ENCODE measurements around the gene CMTR1.

- TF ChIP-seq TAF1 (IDR thresholded peaks at IDR 0.05; ENCODE audit: borderline replicate concordance, insufficient read depth, low read length): 0 out of 2 replicates have a peak, but pooled peaks have one; percentile 37
- TF ChIP-seq, protein P1, sequence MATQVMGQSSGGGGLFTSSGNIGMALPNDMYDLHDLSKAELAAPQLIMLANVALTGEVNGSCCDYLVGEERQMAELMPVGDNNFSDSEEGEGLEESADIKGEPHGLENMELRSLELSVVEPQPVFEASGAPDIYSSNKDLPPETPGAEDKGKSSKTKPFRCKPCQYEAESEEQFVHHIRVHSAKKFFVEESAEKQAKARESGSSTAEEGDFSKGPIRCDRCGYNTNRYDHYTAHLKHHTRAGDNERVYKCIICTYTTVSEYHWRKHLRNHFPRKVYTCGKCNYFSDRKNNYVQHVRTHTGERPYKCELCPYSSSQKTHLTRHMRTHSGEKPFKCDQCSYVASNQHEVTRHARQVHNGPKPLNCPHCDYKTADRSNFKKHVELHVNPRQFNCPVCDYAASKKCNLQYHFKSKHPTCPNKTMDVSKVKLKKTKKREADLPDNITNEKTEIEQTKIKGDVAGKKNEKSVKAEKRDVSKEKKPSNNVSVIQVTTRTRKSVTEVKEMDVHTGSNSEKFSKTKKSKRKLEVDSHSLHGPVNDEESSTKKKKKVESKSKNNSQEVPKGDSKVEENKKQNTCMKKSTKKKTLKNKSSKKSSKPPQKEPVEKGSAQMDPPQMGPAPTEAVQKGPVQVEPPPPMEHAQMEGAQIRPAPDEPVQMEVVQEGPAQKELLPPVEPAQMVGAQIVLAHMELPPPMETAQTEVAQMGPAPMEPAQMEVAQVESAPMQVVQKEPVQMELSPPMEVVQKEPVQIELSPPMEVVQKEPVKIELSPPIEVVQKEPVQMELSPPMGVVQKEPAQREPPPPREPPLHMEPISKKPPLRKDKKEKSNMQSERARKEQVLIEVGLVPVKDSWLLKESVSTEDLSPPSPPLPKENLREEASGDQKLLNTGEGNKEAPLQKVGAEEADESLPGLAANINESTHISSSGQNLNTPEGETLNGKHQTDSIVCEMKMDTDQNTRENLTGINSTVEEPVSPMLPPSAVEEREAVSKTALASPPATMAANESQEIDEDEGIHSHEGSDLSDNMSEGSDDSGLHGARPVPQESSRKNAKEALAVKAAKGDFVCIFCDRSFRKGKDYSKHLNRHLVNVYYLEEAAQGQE (IDR thresholded peaks at IDR 0.05; ENCODE audit: insufficient read depth in 1 of 2, low read depth in 2 of 2, low read length in 2 of 2): no peak
- TF ChIP-seq POLR2AphosphoS5 (IDR thresholded peaks at IDR 0.05; ENCODE audit: low read depth, low read length): peak; percentile 69; the same call in 1 of the 2 replicates
Observed at GRCh38 chr6:37499433-37500293, 66.6 kb downstream of the CMTR1 start, which contains the start of gene CCDC167.
